Mucosa of descending colon (tissue), 3 donors: ENCODE measurements around the gene DLG1. TPM values are rescaled to one million over a fixed set of nuclear protein-coding genes. Genes with fewer than 3 reads are reported as not detected.

ENCODE experiments used
- ATAC-seq: fragments of 200-7000 bp; cut with Tn5 transposase; one replicate; pipeline ENCODE4 v1.9.1; 2020; ENCODE audit warnings: mild to moderate bottlenecking, moderate library complexity
- DNase-seq, 3 donors: peaks; one replicate each; pipeline ENCODE4 v3.0.0-alpha.2; 2020
- H3K36me3 ChIP-seq: fragments of 200-600 bp; one replicate; pipeline ENCODE4 v1.8.0; 2021; ENCODE audit warnings: low read depth, mild to moderate bottlenecking
- H3K4me1 ChIP-seq: fragments of 200-600 bp; one replicate; pipeline ENCODE4 v1.8.0; 2021; ENCODE audit warnings: low read depth, mild to moderate bottlenecking
- H3K4me3 ChIP-seq: fragments of 200-600 bp; one replicate; pipeline ENCODE4 v1.8.0; 2021; ENCODE audit warnings: mild to moderate bottlenecking
- H3K9me3 ChIP-seq: fragments of 200-600 bp; one replicate; pipeline ENCODE4 v1.8.0; 2021; ENCODE audit warnings: mild to moderate bottlenecking
- intact Hi-C, 2 donors: fragments of 100-400 bp; cut with DNase I in 1 of 2; cut with micrococcal nuclease in 1 of 2; formaldehyde crosslinking; loops; one replicate each; pipeline versions ENCODE4 v1.11.0 to v1.11.1; 2022; cut with DNase I, micrococcal nuclease
- total RNA-seq, 3 donors: library from RNA; stranded (reverse); fragmentation: NEBNext Ultra II Directional in 2 of 3; extraction: Animal tissue kit (Norgen Biotek cat#: 25700) in 2 of 3; gene quantifications; one replicate each; pipeline versions ENCODE4 v1.2.1 to v1.2.4, GENCODE V29; 2021 to 2023
- TF ChIP-seq, protein P1 (sequence below): fragments of 200-600 bp; IDR thresholded peaks from one replicate; pipeline ENCODE4 v1.8.0; 2022; ENCODE audit warnings: antibody characterized with exemption, mild to moderate bottlenecking
- donor health status: DM: no; HTN: no; CAD: no; lungs with moderate emphysema.
- donor health status: DM: no; HTN: no; CAD: no.
- donor health status: DM: no; HTN: yes; CAD: no.

DLG1 gene
- total RNA-seq, 3 donors from 2014 or later = 107 to 163 (median 134) TPM

DNA sequence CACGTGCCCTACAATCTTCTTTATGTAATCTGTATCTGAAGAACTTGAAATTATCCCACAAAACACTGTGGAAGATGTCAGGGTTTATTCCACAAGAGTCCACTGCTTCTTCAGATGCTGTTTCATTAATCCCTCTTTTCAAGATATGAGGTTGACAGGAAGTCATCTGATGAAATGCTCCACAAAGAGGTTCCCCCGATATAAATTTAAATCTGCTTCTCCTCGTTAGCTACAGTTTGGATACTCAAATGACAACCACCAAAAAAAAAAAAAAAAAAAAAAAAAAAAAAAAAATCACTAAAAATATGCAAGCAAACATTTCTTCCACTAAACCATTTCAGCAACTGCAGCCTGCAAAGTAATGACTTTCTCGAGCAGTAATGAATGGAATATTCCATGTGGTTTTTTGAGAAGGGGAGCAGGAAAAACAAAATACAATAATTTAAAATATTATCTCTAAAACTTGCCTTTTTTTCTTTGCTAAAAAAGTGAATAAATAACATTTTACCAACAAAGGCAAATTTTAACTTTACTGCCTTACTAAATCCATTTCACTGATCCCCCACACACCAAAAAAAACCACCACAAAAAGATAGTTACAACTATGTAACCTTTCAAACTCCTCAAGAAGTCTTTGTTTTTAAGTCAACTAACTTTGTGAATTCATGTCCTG, 37.8 kb downstream of the DLG1 start:
- TF ChIP-seq, protein P1, sequence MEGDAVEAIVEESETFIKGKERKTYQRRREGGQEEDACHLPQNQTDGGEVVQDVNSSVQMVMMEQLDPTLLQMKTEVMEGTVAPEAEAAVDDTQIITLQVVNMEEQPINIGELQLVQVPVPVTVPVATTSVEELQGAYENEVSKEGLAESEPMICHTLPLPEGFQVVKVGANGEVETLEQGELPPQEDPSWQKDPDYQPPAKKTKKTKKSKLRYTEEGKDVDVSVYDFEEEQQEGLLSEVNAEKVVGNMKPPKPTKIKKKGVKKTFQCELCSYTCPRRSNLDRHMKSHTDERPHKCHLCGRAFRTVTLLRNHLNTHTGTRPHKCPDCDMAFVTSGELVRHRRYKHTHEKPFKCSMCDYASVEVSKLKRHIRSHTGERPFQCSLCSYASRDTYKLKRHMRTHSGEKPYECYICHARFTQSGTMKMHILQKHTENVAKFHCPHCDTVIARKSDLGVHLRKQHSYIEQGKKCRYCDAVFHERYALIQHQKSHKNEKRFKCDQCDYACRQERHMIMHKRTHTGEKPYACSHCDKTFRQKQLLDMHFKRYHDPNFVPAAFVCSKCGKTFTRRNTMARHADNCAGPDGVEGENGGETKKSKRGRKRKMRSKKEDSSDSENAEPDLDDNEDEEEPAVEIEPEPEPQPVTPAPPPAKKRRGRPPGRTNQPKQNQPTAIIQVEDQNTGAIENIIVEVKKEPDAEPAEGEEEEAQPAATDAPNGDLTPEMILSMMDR = no peak
- Histone ChIP-seq H3K4me1 (no peaks in the 10 kb centered on the region), H3K36me3 (no peaks in the 10 kb centered on the region), H3K9me3 (no peaks in the 10 kb centered on the region), H3K4me3 (no peak overlapping the region)
- intact Hi-C loops = no loop called here
- no peak for DNase-seq
- ATAC-seq = no peak

DNA sequence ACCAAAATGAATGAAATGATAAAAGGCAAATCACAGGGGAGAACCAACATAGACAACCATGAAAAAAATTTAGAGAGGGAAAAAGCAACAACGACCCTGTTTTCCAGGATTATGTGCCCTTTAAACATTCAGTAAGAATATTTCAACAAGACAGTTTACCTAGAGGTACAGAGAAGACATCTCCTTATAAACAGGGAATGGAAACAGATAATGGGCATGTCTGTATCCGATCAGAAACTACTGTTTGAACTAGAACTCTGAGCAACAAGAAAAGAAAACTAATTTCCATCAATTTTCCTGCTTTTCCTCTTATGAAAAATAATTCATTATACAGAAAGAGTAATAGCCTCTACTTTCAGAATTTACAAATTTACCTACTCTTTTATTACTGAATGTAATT, 39.3 kb downstream of the DLG1 start:
- Histone ChIP-seq H3K36me3 (no peaks in the 10 kb centered on the region), H3K4me1 (peaks cover 5% of the 10 kb centered on the region), H3K4me3 (no peak overlapping the region), H3K9me3 (no peaks in the 10 kb centered on the region)
- TF ChIP-seq, protein P1 = no peak
- intact Hi-C loops = loop anchor here (5.0 to 10.0 kb wide), 2 partner anchors 246 to 253 kb away; no protein-coding TSS in a partner anchor
- no peak for ATAC-seq
- no peak for DNase-seq

DNA sequence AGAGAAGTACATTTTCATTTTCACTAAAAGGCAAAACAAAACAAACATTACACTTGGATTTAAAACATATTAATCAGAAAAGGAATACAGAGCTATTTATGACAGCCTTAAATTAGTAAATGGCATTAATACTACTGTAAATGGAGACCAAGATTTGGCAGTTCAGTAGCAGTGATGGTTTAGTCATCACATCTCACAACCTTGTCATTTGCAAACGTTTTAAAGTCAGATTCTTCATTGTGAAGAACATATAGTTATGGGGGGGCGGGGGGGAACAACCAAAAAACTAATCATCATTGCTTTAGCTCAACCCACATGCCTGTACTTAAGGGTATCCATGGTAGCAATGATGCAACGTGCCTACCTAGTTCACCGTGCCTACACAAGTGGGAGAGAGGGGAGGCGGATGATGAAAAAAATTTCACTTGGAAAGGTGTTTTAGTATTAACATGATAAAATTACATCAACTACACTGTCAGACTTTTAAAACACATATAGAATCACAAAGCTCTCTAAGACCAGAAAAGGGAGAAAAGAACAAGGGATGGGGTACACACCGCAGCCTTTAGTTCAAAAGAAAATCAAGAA, 40.1 kb downstream of the DLG1 start:
- no peak for ATAC-seq
- intact Hi-C loops = loop anchor here (5.0 to 10.0 kb wide), 2 partner anchors 247 to 254 kb away; no protein-coding TSS in a partner anchor
- peaks cover 5% of the 10 kb centered on the region for H3K4me1 ChIP-seq

DNA sequence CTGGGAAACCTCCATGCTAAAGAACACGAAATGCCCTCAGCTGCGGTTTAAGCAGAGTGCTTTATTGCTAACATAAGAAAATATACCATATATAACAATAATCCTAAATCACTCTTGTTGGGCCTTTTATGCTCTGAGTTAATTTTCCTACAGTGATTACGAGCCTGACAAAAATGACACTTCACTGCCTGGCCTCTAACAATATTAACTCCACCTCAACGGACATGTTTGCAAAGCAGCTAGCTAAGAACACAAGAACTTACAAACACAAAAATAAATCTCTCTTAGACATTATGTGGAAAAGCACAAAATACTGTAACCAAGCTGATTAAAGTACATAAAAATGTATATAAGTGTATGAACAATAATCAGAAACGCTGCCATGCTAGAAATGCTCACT, 40.7 kb downstream of the DLG1 start:
- Histone ChIP-seq H3K36me3 (no peaks in the 10 kb centered on the region), H3K4me3 (no peak overlapping the region), H3K4me1 (peaks cover 5% of the 10 kb centered on the region), H3K9me3 (no peaks in the 10 kb centered on the region)
- ATAC-seq (no peak), DNase-seq (no peak)
- intact Hi-C loops = loop anchor here (5.0 to 10.0 kb wide), 2 partner anchors 247 to 255 kb away; no protein-coding TSS in a partner anchor
- TF ChIP-seq, protein P1 = no peak

More for the DNA sequence above, 40.1 kb downstream of the DLG1 start:
- no peaks in the 10 kb centered on the region for H3K9me3 ChIP-seq
- TF ChIP-seq, protein P1 = no peak
- H3K36me3 ChIP-seq = no peaks in the 10 kb centered on the region
- DNase-seq = no peak
- H3K4me3 ChIP-seq = no peak overlapping the region

DNA sequence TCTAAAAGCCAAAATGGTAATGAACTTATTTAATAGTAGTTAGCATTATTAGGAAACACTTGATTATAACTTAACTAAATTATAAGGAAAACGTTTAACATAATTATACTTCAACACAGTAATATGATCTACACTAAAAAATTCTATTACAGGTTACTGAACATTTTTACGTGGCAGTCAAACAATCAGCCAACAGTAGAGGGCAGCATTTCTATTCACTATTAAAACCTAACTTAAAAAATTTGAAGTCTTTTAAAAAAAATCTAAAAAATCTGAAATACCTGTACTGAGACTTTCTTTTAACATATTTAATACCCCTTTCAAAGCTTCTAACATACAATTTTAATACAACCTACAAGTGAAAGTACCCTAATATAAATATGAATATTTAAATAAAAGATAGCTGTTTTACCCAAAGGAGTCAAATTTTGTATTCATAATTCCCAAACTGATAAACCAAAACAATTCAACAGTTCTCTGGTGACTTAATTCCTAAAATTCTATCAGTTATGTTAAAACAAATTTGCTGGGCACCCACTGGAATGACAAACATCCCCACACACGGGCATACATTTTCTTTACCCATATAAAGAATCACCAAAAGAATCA, 41.5 kb downstream of the DLG1 start:
- ATAC-seq (peak; percentile 51), DNase-seq (peak in 1 of 3 donors; percentile 81)
- Histone ChIP-seq H3K9me3 (no peaks in the 10 kb centered on the region), H3K36me3 (no peaks in the 10 kb centered on the region), H3K4me1 (peaks cover 5% of the 10 kb centered on the region), H3K4me3 (no peak overlapping the region)
- TF ChIP-seq, protein P1 = peak; percentile 52
- intact Hi-C loops = loop anchor here (5.0 to 10.0 kb wide), 2 partner anchors 248 to 255 kb away; no protein-coding TSS in a partner anchor
